ENCODE measurements around the gene LIMS1.

Gene LIMS1

GRCh38 chr2:108616318-108616717 is 82.0 kb downstream of the LIMS1 start:
- DNase-seq = no peak

GRCh38 chr2:108616751-108617161 is 82.5 kb downstream of the LIMS1 start:
- DNase-seq = no peak

GRCh38 chr2:108617617-108618016 is 83.3 kb downstream of the LIMS1 start:
- DNase-seq = no peak

- DNase-seq = no peak
Measured at GRCh38 chr2:108619925-108620620, 85.8 kb downstream of the LIMS1 start.

- DNase-seq = no peak
Measured at GRCh38 chr2:108620656-108621055, 86.4 kb downstream of the LIMS1 start.

- DNase-seq = peak; percentile 75
Measured at GRCh38 chr2:108621087-108621559, 86.9 kb downstream of the LIMS1 start.

- DNase-seq = no peak
Measured at GRCh38 chr2:108621687-108622681, 87.7 kb downstream of the LIMS1 start.

GRCh38 chr2:108623616-108624015 is 89.3 kb downstream of the LIMS1 start:
- DNase-seq = no peak

- DNase-seq = no peak
Measured at GRCh38 chr2:108625186-108625827, 91.0 kb downstream of the LIMS1 start.

- DNase-seq = no peak
Measured at GRCh38 chr2:108625828-108626195, 91.5 kb downstream of the LIMS1 start.

GRCh38 chr2:108626995-108627394 is 92.7 kb downstream of the LIMS1 start:
- no peak for DNase-seq

- DNase-seq = no peak
Measured at GRCh38 chr2:108627911-108628567, 93.8 kb downstream of the LIMS1 start.

- DNase-seq = no peak
Measured at GRCh38 chr2:108628936-108629335, 94.7 kb downstream of the LIMS1 start.

GRCh38 chr2:108629417-108629816 is 95.1 kb downstream of the LIMS1 start:
- no peak for DNase-seq

GRCh38 chr2:108630567-108631405 is 96.5 kb downstream of the LIMS1 start:
- no peak for DNase-seq

GRCh38 chr2:108632332-108633160 is 98.3 kb downstream of the LIMS1 start:
- DNase-seq = no peak

- DNase-seq = no peak
Measured at GRCh38 chr2:108633409-108633808, 99.1 kb downstream of the LIMS1 start.

- DNase-seq = no peak
Measured at GRCh38 chr2:108634011-108634410, 99.7 kb downstream of the LIMS1 start.

GRCh38 chr2:108634576-108635160 is 100.4 kb downstream of the LIMS1 start:
- no peak for DNase-seq

- no peak for DNase-seq
Measured at GRCh38 chr2:108635630-108636354, 101.5 kb downstream of the LIMS1 start.

Measured in activated T-cell treated with anti-CD3 and anti-CD28 coated beads, Interleukin-2, amount 50 U/mL, for 1 hour (primary cell).